Measurements from ENCODE around the gene TRAF1.
A peak's percentile ranks its signal among the peaks of the same experiment; 100 is the strongest.

TRAF1 gene

GRCh38 chr9:120885958-120886357, 40.6 kb downstream of the TRAF1 start:
- no peak for DNase-seq

DNA sequence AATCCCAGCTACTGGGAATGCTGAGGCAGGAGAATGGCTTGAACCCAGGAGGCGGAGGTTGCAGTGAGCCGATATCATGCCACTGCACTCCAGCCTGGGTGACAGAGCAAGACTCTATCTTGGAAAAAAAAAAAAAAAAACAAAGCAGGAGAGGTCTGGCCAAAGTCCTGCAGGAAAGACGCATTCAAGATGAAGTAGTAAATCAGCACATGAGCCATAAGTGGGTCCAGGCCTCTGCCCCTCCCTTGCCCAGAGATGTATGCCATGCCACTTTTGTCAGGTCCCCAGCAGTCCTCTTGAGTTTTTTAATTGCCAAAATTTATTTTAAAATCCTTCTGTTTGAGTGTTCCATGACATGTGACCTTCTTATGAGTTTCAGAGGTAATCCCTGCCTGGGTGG, 41.1 kb downstream of the TRAF1 start:
- no peak for DNase-seq

- no peak for DNase-seq
Measured at GRCh38 chr9:120883608-120883996, 43.0 kb downstream of the TRAF1 start.

DNA sequence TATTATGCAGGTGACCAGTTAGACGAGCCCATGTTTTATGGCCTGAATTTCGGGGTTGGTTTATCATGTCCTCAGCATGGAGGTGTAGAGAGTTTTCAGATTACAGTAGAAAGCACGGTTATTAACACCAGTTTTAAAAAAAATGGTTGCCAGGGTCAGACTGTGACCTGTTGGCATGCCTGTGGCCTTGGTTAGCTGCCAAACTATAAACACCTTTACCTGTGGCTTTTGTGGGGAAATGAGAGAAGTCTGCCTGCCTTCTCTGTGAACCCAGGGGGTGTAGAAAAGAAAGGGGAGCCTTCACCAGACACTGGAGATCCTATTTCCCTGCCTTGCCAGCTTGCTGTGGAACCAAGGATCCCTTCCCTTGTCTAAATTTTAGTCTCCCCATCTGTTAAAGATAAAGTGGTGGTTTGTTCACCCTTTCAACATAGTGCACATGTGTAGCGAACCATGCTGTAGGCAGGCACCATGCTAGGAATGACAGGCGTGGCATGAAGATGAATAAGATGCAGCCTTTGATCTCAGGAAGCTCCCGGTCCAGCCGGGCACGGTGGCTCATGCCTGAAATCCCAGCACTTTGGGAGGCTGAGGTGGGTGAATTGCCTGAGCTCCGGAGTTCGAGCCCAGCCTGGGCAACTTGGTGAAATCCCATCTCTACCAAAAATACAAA, 43.5 kb downstream of the TRAF1 start:
- DNase-seq: peak; percentile 30

DNA sequence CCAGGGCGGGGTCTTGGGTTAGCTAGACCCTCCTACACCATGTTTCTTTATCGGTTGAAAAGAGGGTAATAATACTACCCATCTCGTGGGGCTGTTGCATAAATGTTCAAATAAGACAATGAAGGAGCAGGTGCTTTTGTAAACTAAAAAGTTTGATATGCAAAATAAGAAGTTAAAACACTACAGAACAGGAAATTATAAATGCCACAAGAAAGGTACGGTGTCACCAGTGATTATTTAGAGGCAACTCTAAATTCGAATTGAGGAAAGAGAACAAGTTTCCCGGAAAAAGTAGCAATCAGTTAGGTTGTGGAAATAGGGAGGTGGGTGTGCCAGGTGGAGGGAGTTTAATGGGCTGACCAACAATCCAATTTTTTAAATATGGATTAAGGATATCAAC, 47.1 kb downstream of the TRAF1 start:
- no peak for DNase-seq

- peak; percentile 58 for DNase-seq
Measured at GRCh38 chr9:120878188-120879130, 48.1 kb downstream of the TRAF1 start.

DNA sequence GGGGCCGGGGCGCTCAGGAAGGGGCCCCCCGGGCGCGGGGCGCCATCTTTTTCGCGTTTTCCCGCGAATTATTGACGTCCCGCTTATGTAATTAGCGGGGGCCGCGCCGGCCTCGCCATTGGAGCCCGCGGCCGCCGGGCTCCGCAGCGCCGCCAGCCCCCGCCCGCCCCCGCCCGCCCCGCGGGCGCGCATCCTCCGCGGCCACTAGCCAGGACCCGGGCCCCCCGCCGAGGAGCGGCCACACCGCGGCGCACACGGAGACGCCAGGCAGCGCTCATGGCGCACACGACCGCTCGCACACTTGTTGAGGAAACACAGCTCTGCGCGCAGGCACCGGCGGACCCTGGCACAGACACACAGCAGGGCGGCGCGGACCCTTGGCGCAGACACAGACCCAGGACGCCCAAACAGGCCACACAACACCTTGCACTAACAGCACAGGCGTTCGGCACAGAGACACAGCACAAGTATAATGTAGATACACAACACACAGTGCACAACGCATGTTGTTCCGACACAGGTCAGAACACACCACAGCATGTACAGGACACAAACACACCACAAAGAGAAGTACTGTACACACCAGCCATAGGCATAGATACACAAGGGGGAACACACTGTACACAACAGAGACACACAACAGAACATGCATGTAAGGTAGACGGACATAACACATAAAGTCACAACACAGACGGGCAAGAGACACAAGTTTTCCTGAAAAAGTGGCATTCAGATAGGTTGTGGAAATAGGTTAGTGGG, 49.1 kb downstream of the TRAF1 start:
- DNase-seq: peak; percentile 74

GRCh38 chr9:120876842-120877240, 49.8 kb downstream of the TRAF1 start, which contains the start of gene PHF19:
PHF19 (minus strand) TSS chr9:120877188; CDS start chr9:120874741, 2,447 bp downstream.
- DNase-seq: peak; percentile 36

DNA sequence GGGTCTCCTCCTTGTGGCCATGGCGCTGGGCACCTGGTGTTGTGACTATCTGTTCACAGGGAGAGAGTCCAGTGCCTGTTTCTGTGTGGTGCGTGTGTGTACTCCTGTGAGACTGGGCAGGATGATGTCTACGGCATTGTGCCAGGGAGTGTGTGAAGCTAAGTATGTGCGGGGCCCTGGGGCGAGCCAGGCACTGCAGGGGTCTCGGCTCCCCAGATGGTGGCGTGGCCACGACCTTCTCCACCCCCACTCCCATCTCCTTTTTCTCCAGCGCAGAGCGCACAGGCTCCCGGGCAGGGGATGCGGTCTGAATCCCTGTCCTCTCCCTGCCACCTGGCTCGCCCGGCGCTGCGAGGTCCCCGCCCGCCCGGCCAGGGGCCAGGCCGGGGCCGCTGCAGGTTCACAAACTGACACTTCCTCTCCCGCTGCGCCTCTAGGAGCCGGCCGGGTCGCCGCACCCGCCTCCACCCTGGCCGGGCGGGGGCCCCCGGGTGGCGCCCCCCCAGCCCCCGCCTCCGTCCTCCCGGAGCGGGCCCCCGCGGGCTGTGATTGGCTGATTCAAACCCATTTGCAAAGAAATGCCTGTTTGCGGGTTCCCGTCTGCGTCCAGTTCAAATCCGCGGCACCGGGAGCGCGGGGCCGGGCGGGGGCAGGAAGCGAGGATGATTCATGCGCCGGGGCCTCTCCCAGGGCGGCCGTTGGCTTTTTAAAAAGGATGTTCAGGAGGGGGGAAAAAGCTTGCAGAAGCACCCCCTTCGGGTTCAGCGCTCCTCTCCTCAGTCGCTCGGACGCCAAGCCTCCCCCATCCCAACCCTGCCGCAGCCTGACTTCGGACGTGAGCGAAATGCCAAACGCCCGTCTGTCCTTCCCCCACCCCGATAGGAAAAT, 50.4 kb downstream of the TRAF1 start:
- peak; percentile 76 for DNase-seq

- DNase-seq: no peak
Measured at GRCh38 chr9:120875643-120875953, 51.0 kb downstream of the TRAF1 start.

DNA sequence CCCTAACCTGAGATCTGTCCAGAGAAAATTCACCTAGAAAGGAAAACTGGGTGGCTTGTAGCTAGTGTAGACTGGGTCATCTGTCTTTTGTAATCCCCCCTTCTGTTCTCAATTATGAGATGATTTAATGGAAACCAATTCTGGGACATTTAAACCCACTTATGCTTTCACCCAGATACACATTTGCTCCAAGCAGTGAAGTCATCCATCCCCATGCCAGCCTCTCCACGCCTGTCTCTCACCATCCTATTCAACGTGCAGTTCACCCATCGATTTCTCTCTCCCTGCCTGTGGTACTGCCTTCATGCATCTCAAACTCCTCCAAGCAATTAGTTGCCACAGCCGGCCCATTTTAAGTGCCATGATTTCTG, 51.4 kb downstream of the TRAF1 start:
- DNase-seq: no peak

DNA sequence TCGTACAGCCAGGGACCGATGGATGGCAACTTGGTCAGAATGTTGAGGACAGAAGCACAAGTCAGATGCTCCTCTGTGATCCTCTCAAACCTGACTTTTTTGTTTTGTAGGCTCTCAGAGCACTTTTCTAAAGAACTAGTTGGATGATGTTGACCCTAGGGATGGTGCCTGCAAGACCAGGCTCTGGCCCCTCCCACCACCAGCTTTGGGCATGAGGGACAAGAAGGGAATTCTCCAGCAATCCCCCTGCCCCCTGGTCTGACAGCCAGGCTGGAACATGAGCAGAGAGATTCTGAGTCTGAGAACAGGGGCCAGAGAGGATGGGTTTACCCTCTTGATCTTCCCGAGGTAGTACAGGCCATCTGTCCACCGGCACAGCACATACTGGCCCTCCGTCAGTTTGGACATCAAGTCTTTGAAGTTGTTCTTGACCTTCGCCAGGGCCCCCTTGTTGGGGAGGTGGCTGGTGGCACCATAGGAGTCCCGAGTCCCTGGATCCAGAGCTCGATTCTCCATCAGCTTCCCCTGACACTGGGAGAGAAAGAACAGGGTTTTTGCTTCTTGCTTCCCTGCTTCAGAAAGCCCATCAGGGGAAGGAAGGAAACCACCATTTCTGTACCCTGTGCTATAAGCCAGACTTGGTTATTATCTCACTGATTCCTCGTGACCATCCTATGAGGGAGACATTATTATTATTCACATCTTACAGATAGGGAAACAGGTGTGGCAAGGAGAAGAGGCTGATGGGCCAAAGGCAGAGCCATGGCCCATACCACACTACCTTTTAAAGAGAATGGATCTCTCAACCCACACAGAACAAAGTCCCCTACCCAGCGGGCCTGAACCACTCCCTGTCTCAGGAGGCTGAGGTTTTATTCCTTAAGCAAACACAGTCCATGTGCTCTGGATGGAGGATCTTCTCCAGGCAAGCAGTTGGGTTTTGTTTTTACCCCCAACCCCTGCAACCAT, 52.1 kb downstream of the TRAF1 start:
- no peak for DNase-seq

DNA sequence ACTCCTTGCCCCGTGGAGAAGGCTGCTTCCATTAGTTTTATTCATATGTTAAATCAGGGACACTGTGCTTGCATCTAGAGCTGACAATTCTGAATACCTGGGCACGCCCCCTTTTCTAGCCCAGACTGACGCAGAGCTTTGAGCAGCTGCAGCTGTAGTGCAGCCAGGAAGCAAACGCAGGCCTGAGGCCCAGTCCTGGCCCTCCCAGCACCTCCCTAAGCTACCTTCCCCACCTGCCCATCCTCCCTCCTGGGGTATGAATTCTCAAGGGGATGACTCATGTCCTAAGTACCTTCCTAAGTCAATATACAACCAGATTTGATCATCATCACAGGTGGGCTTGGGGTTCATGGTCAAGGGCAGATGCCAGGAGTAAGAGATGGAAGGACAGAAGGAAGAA, 53.1 kb downstream of the TRAF1 start:
- no peak for DNase-seq

DNA sequence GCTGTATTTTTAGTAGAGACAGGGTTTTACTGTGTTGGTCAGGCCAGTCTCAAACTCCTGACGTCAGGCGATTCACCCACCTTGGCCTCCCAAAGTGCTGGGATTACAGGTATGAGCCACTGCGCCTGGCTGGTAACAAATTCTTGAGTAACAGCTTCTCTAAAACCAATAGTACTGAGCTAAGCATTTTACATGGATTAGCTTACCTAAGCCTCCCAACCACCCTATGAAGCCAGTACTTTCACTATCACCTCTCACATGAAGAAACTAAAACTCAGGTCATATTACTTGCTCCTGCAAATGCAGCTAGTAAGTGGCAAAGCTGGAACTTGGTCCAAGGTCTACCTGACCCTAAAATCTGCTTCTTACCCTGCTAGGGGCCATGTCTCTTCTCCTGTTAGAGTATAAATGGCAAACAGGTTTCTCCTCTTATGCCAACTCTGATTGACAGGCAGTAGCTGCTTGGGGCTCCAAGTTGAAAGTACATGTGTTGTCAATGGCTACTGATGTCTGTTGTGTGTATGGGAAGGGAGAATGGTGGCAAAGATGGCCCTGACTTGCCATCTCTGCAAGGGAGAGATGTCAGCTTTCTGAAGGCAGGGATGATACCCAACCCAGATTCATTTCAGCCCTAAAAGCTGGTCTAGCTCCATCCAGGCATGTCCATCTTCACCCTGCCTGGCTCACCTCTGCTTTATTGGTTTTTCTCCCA, 53.6 kb downstream of the TRAF1 start:
- no peak for DNase-seq

DNA sequence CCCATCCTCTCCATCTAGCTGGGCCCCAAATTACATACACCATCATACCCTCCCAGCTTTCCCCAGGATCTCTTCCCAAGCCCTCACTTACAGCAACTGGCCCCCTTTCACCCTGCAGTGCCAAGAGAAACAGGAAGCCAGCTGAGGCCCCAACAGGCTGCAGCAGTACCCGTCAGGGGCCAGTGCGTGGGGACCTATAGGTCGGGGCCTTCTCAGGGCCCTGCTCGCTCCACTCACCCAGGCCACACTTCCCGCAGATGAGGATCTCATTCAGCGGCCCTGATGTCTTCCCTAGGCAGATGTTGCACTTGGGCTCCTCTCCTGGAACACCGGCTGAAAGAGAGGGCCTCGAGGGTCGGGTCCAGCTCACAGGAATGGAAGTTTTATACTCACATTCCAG, 56.4 kb downstream of the TRAF1 start:
- no peak for DNase-seq

DNA sequence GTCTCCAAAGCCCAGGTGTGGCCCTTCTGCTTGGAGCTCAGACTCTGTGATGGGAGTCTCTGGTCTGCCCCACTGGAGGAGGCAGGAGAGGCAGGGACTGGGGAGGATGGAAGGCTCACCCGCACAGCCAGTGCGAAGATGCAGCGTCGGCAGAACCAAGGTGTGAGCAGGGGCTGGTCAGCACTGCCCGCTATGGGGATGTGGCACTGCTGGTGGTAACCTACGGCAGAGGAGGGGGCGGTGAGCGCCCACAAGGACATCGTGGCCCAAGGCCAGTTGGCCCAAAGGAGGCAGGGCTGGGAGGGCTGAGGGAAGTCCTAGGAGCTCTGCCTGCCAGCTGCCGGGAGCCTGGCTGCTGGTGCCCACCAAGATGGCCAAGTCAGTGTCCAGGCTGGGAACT, 56.9 kb downstream of the TRAF1 start:
- no peak for DNase-seq

- DNase-seq: no peak
Measured at GRCh38 chr9:120869360-120869687, 57.3 kb downstream of the TRAF1 start.

DNA sequence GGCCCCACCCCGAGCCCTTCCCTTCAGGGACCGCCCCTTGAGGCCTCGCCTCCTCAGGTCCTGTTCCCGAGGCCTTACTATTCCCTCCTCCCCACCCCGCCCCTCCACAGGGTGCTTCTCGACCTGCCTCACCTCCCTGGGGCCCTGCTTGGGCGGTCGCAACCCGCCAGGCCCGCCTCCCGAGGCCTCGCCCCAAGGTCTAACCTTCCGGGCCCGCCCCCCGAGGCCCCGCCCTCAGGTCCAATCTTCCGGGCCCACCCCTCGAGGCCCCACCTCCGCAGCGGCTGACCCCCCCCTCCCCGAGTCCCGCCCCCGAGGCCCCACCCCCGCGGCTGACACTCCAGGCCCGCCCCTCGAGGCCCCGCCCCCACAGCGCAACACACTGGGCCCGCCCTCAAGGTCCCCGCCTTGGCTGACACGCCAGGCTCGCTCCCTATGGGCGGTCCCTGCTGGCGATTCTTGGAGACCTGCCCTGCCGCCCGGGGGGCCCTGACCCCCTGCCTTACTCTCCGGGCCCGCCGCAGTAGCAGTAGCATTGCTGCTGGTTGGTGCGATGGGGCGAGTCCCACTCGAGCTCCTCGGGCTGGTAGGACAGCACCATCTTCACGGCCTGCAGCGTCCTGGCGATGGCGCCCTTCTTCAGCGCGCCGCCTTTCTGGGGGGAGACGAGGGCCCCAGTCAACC, 57.8 kb downstream of the TRAF1 start:
- peak; percentile 20 for DNase-seq

DNA sequence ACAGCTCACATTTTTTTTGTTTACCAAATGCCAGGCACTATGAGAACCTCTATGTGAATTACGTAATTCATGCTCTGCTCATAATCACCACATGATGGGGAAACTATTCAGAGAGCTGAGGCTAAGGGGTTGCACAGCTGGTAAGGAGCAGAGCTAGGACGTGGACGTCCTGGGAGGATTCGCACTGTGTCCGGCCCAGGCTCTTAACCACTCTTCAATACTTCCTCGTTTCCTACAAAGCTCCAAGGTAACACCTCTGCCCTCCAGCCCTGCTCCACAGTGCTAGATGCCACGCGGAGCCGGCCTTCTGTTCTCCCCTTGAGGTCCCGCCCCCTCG, 58.3 kb downstream of the TRAF1 start:
- no peak for DNase-seq

DNA sequence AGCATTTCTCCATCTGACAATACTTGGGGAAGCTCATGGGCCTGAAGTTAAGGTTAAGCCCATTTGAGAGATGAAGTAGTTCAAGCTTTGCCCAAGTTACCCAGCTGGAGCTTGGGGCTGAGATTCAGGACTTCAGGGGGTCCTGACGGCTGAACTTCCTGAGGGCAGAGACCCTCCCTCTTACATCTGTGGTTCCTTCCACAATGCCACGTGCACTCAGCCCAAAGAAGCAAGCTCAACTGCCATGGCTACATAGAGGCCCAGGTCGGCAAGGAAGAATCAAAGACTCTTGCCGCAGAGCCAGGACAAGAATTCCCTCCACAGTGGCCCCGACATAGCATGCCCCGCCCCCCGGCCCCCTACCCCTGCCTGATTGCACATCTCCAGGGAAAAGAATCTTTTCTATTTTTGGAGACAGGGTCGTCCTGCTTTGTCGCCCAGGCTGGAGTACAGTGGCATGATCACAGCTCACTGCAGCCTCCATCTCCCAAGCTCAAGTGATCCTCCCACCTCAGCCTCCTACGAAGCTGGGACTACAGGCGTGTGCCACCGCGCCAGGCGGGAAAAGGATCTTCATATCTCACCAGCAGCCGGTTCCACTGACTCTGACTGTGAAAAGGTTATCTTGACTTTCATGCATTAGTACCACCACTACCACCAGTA, 58.8 kb downstream of the TRAF1 start:
- DNase-seq: no peak

All from NCI-H2171 treated with DMSO at 0.1 percent for 48 hours (cell line).